ENCODE data around the gene HERC3.

HERC3 gene

DNA sequence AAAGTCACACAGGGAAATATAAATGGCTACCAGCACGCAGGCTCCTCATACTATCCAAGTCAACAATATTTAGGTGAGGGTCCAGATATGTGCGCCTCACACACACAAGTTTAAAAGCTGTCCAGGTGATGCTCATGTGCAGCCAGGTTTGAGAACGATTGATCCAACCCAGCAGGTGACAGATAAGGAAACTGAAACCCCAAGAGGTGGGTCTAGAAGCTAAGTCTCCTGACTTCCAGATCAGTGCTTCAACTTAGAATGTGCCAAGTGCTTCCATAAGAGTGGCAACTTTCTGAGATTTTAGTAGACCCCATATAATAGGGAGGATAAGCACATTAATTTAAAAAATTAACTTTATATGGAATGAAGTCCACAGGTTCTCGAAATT, 159.8 kb downstream of the HERC3 start:
- no peaks in the 10 kb centered on the region for H3K27me3 ChIP-seq (replicated peaks; ENCODE audit: control insufficient read depth, insufficient read depth, low read length, poor library complexity, severe bottlenecking)
- no peak overlapping the region for H3K27ac ChIP-seq (ENCODE audit: insufficient read depth, low read length, poor library complexity, severe bottlenecking)
- no peaks in the 10 kb centered on the region for H3K9me3 ChIP-seq (ENCODE audit: control insufficient read depth, low read length)
- no peak for DNase-seq
- no peaks in the 10 kb centered on the region for H3K4me1 ChIP-seq (ENCODE audit: control insufficient read depth, insufficient read depth, low read length, poor library complexity, severe bottlenecking)
- H3K36me3 ChIP-seq (ENCODE audit: control insufficient read depth, insufficient read depth, low read length): peaks cover 19% of the 10 kb centered on the region
- no peak overlapping the region for H3K4me3 ChIP-seq (ENCODE audit: insufficient read depth, low read depth, low read length, poor library complexity, severe bottlenecking)

DNA sequence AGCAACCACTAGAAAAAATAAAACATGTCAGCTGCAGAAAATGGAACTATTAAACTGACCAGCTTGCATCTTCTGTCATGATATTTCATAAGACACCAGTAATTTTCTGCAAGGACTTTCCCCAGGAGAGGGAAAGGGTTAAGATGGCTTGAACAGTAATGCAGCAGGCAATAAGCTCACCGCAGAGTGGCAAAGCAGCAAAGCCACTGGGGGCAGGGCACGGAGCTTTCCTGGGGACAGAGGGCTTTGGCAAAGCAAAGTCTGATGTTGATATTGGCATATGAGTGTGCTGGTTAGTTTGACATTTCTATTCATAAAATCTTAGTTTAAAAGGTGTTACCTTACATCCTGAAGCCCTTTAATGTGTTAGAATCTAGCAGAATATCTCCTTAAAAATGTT, 160.5 kb downstream of the HERC3 start:
- Histone ChIP-seq H3K27ac (ENCODE audit: insufficient read depth, low read length, poor library complexity, severe bottlenecking) (no peak overlapping the region), H3K36me3 (ENCODE audit: control insufficient read depth, insufficient read depth, low read length) (peaks cover 19% of the 10 kb centered on the region)
- DNase-seq: no peak

DNA sequence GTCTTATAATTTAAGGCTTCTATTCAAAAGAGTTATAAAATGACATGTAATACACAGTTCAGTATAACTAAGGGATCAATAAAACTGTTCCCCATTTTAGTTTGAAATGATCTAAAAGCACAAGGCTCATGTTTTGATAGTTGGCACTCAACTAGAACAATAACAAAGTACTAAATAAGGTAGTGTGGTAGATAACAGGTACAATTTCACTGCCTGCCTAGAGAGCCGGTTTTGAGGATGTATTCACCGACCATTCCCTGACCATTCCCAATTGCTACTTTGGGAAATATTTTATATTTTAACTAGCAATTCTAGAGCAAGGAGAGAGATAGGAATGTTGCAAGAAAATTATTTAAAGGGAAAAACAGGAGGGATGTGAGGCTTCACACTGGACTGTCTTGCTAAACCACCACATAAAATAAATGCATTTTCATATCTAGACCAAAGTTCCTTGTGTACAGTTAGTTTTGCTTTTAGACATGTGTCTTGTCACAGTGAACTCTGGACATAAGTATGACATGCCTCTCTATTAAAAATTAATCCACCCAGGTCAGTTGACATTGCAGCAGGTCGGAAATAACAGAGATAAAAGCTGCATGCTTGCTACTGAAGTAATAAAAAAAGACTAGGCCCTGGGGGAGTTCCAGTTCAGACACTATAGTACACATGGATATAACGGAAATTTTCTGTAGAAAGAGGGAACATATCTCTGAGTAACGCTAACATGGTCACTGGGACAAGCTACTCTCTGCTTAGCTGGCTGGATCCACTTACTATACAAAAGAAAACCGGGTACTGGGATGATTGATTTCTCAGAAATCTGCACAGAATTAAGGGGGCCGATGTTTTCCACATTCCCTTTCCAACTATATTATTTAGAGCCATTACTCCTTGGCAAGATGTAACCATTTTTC, 161.6 kb downstream of the HERC3 start:
- Histone ChIP-seq H3K4me3 (ENCODE audit: insufficient read depth, low read depth, low read length, poor library complexity, severe bottlenecking) (no peak overlapping the region), H3K27me3 (replicated peaks; ENCODE audit: control insufficient read depth, insufficient read depth, low read length, poor library complexity, severe bottlenecking) (no peaks in the 10 kb centered on the region), H3K27ac (ENCODE audit: insufficient read depth, low read length, poor library complexity, severe bottlenecking) (no peak overlapping the region), H3K9me3 (ENCODE audit: control insufficient read depth, low read length) (no peaks in the 10 kb centered on the region), H3K36me3 (ENCODE audit: control insufficient read depth, insufficient read depth, low read length) (peaks cover 9% of the 10 kb centered on the region), H3K4me1 (ENCODE audit: control insufficient read depth, insufficient read depth, low read length, poor library complexity, severe bottlenecking) (no peaks in the 10 kb centered on the region)
- no peak for DNase-seq

More for the DNA sequence above, 160.5 kb downstream of the HERC3 start:
- Histone ChIP-seq H3K9me3 (ENCODE audit: control insufficient read depth, low read length) (no peaks in the 10 kb centered on the region), H3K27me3 (replicated peaks; ENCODE audit: control insufficient read depth, insufficient read depth, low read length, poor library complexity, severe bottlenecking) (no peaks in the 10 kb centered on the region), H3K4me1 (ENCODE audit: control insufficient read depth, insufficient read depth, low read length, poor library complexity, severe bottlenecking) (no peaks in the 10 kb centered on the region), H3K4me3 (ENCODE audit: insufficient read depth, low read depth, low read length, poor library complexity, severe bottlenecking) (no peak overlapping the region)

DNA sequence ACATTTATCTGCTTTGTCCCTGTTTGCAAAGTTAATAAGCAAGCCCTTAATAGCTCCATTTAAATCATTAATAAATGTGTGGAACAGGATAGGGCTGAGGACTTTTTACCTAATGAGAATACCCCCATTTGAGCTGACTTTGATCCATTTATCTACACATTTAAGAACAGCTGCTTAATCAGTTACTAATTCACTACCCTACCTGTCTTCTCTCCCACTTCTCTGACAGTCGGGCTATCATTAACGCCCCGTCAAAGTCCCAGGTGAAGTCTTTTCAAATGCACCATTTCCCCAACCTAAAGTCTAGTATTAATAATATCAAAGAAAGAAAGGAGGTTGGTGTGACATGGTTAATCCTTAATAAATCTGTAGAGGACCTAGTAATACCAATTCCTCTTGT, 162.5 kb downstream of the HERC3 start:
- Histone ChIP-seq H3K36me3 (ENCODE audit: control insufficient read depth, insufficient read depth, low read length) (peaks cover 3% of the 10 kb centered on the region), H3K4me1 (ENCODE audit: control insufficient read depth, insufficient read depth, low read length, poor library complexity, severe bottlenecking) (no peaks in the 10 kb centered on the region), H3K9me3 (ENCODE audit: control insufficient read depth, low read length) (no peaks in the 10 kb centered on the region), H3K27ac (ENCODE audit: insufficient read depth, low read length, poor library complexity, severe bottlenecking) (no peak overlapping the region), H3K4me3 (ENCODE audit: insufficient read depth, low read depth, low read length, poor library complexity, severe bottlenecking) (no peak overlapping the region), H3K27me3 (replicated peaks; ENCODE audit: control insufficient read depth, insufficient read depth, low read length, poor library complexity, severe bottlenecking) (no peaks in the 10 kb centered on the region)
- no peak for DNase-seq

DNA sequence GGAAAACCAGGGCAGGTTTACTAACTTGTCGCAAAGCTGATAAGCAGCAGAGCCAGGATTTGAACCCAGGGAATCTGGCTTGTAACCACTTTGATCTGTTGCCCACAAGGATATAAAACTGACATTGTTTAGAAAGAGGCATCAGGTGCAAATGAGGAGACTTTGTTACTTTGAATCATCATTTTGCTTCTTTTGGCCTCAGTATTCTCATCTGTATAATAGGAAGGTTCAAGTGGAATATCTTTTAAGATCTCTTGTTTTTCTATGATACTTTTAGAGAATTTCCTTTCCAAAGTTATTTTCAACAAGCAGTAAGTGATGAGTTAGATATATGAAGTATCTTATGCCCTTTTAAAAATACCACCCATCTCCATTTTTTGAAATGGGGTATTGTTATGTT, 163.2 kb downstream of the HERC3 start:
- DNase-seq: no peak
- H3K36me3 ChIP-seq (ENCODE audit: control insufficient read depth, insufficient read depth, low read length): no peaks in the 10 kb centered on the region
- no peaks in the 10 kb centered on the region for H3K27me3 ChIP-seq (replicated peaks; ENCODE audit: control insufficient read depth, insufficient read depth, low read length, poor library complexity, severe bottlenecking)
- no peaks in the 10 kb centered on the region for H3K4me1 ChIP-seq (ENCODE audit: control insufficient read depth, insufficient read depth, low read length, poor library complexity, severe bottlenecking)
- H3K9me3 ChIP-seq (ENCODE audit: control insufficient read depth, low read length): no peaks in the 10 kb centered on the region
- no peak overlapping the region for H3K4me3 ChIP-seq (ENCODE audit: insufficient read depth, low read depth, low read length, poor library complexity, severe bottlenecking)
- H3K27ac ChIP-seq (ENCODE audit: insufficient read depth, low read length, poor library complexity, severe bottlenecking): no peak overlapping the region

DNA sequence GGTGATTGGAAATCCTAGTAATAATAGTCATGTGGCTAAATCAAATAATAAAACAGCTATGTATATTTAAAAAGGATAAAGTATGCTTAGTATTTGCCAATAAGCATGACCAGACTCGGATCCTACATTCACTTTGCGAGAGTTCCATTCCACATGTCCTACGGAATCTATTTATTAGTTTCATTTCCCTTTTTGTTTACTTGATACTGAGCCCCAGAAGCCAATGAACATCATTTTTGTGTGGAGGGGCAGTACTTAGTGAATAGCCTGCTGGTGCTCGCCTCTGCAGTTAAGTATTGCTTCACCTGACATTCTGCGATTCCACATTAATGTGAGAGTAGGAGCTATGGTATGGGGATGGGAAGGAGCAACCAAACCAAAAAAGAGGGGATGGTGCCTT, 163.9 kb downstream of the HERC3 start:
- no peak overlapping the region for H3K27ac ChIP-seq (ENCODE audit: insufficient read depth, low read length, poor library complexity, severe bottlenecking)
- no peaks in the 10 kb centered on the region for H3K4me1 ChIP-seq (ENCODE audit: control insufficient read depth, insufficient read depth, low read length, poor library complexity, severe bottlenecking)
- H3K9me3 ChIP-seq (ENCODE audit: control insufficient read depth, low read length): no peaks in the 10 kb centered on the region
- no peaks in the 10 kb centered on the region for H3K36me3 ChIP-seq (ENCODE audit: control insufficient read depth, insufficient read depth, low read length)
- DNase-seq: no peak
- no peak overlapping the region for H3K4me3 ChIP-seq (ENCODE audit: insufficient read depth, low read depth, low read length, poor library complexity, severe bottlenecking)
- no peaks in the 10 kb centered on the region for H3K27me3 ChIP-seq (replicated peaks; ENCODE audit: control insufficient read depth, insufficient read depth, low read length, poor library complexity, severe bottlenecking)

DNA sequence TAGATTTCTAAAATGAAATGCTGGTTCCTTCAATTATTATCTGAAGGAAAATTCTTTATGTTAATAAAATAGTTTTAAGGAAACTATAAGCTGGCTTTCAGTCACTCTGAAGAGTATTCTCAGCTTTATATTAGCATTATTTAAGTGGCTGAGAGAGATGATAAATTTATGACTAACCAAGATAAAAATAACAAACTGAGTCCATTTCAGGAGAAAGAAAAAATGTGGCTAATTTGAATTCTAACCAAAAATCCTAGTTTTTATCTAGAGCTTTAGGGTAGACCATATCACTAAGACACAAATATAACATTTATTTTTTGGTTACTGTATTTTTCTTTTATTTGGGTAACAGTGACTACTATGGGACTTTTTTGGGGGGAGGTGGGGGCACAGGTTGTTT, 164.8 kb downstream of the HERC3 start:
- H3K4me1 ChIP-seq (ENCODE audit: control insufficient read depth, insufficient read depth, low read length, poor library complexity, severe bottlenecking): no peaks in the 10 kb centered on the region
- H3K4me3 ChIP-seq (ENCODE audit: insufficient read depth, low read depth, low read length, poor library complexity, severe bottlenecking): no peak overlapping the region
- no peak overlapping the region for H3K27ac ChIP-seq (ENCODE audit: insufficient read depth, low read length, poor library complexity, severe bottlenecking)
- no peak for DNase-seq
- no peaks in the 10 kb centered on the region for H3K27me3 ChIP-seq (replicated peaks; ENCODE audit: control insufficient read depth, insufficient read depth, low read length, poor library complexity, severe bottlenecking)
- no peaks in the 10 kb centered on the region for H3K9me3 ChIP-seq (ENCODE audit: control insufficient read depth, low read length)
- no peaks in the 10 kb centered on the region for H3K36me3 ChIP-seq (ENCODE audit: control insufficient read depth, insufficient read depth, low read length)

DNA sequence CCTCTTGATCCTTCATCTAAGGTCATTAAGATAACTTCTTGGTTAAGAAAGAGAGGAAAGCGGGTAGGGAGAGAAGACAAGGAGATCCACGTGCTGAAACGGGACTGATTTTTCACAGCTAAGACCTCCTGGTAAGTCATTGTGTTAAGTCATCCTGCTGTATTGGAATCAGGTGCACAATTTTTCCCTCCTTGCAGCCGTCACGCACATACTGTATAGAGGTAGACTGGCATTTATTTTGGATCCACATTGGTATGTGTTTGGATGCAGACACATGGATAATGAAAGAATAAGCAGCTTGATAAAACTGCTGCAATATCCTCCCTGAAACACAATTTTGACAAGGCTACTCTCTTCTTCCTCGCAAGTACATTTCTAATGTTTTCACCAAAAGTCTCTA, 165.5 kb downstream of the HERC3 start:
- DNase-seq: no peak
- Histone ChIP-seq H3K4me3 (ENCODE audit: insufficient read depth, low read depth, low read length, poor library complexity, severe bottlenecking) (no peak overlapping the region), H3K36me3 (ENCODE audit: control insufficient read depth, insufficient read depth, low read length) (no peaks in the 10 kb centered on the region), H3K27ac (ENCODE audit: insufficient read depth, low read length, poor library complexity, severe bottlenecking) (no peak overlapping the region), H3K9me3 (ENCODE audit: control insufficient read depth, low read length) (no peaks in the 10 kb centered on the region), H3K4me1 (ENCODE audit: control insufficient read depth, insufficient read depth, low read length, poor library complexity, severe bottlenecking) (no peaks in the 10 kb centered on the region), H3K27me3 (replicated peaks; ENCODE audit: control insufficient read depth, insufficient read depth, low read length, poor library complexity, severe bottlenecking) (no peaks in the 10 kb centered on the region)

All from effector memory CD4-positive, alpha-beta T cell (primary cell).